ENCODE measurements around the gene SRGAP2.
"Not testable (repeated sequence)": the region's sequence is repeated elsewhere in the genome, so short reads cannot be mapped to it uniquely, and the experiment has no call there.

SRGAP2 gene

GRCh38 chr1:206225386-206225785, 22.0 kb downstream of the SRGAP2 start:
- not testable (repeated sequence) for H3K9me3 ChIP-seq (ENCODE audit: insufficient read depth, low read length, severe bottlenecking); H3K27me3 ChIP-seq (ENCODE audit: insufficient read depth, low read length, poor library complexity); DNase-seq; H4K20me1 ChIP-seq (ENCODE audit: insufficient read depth, low read length); H2AFZ ChIP-seq (ENCODE audit: low read depth, low read length); H3K36me3 ChIP-seq (ENCODE audit: insufficient read depth, low read length); H3K4me2 ChIP-seq (ENCODE audit: insufficient read depth, low read length); H3K27ac ChIP-seq (ENCODE audit: low read length); H3K4me1 ChIP-seq (ENCODE audit: insufficient read depth, low read length); H3K9ac ChIP-seq (ENCODE audit: low read depth, low read length); H3K4me3 ChIP-seq (ENCODE audit: low read depth in 1 of 2, low read length in 2 of 2); ATAC-seq (ENCODE audit: insufficient read depth, low read depth); H3K79me2 ChIP-seq (ENCODE audit: insufficient read depth, low read length)

- not testable (repeated sequence) for ATAC-seq (ENCODE audit: insufficient read depth, low read depth); H3K4me3 ChIP-seq (ENCODE audit: low read depth in 1 of 2, low read length in 2 of 2); DNase-seq
Measured at GRCh38 chr1:206226886-206227285, 23.5 kb downstream of the SRGAP2 start.

DNA sequence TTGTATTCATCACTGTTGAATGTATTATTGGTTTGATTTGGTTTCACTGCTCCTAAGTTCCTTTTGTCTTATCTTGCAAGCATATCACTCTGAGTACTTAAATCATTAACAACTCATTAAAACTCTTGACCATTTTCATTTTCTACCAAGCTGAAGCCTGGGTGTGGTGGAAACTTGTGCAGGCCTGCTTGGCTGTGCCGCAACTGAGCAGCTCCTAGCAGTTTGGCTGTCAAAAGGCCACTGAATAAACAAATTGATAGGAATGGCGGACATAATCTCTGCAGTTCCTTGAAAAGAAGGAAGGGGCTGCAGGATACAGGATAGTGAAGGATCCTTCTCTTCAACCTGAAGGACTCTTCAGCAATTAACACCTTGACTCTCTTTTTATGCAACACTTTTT, 25.9 kb downstream of the SRGAP2 start:
- H4K20me1 ChIP-seq (ENCODE audit: insufficient read depth, low read length) = not testable (repeated sequence)

More at GRCh38 chr1:206226886-206227285, 23.5 kb downstream of the SRGAP2 start:
- H2AFZ ChIP-seq (ENCODE audit: low read depth, low read length); H3K9me3 ChIP-seq (ENCODE audit: insufficient read depth, low read length, severe bottlenecking); H3K4me2 ChIP-seq (ENCODE audit: insufficient read depth, low read length); H3K4me1 ChIP-seq (ENCODE audit: insufficient read depth, low read length); H3K9ac ChIP-seq (ENCODE audit: low read depth, low read length); H3K36me3 ChIP-seq (ENCODE audit: insufficient read depth, low read length); H3K27ac ChIP-seq (ENCODE audit: low read length); H3K27me3 ChIP-seq (ENCODE audit: insufficient read depth, low read length, poor library complexity); H3K79me2 ChIP-seq (ENCODE audit: insufficient read depth, low read length); H4K20me1 ChIP-seq (ENCODE audit: insufficient read depth, low read length): not testable (repeated sequence)

DNA sequence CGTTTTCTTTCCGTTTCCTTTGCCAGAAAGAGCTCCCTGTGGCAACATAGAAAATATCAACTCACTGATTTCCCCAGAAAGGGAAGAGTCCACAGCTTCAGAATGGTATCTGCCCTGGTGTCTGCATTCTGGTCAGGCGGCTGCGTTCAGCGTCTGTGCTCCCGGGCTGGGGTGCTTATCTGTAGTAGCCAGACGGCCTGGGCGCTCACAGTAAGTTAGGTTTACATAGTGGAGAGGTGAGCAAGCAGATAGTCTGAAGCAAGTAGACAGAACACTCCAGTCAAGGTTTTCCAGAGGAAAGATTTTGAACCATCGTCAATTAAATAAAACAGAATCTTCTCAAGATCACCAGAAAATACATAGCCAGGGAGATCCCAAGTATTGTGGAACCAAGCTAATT, 28.6 kb downstream of the SRGAP2 start:
- H3K9ac ChIP-seq (ENCODE audit: low read depth, low read length); DNase-seq; H2AFZ ChIP-seq (ENCODE audit: low read depth, low read length); ATAC-seq (ENCODE audit: insufficient read depth, low read depth); H3K4me2 ChIP-seq (ENCODE audit: insufficient read depth, low read length); H3K4me3 ChIP-seq (ENCODE audit: low read depth in 1 of 2, low read length in 2 of 2); H3K79me2 ChIP-seq (ENCODE audit: insufficient read depth, low read length); H4K20me1 ChIP-seq (ENCODE audit: insufficient read depth, low read length); H3K4me1 ChIP-seq (ENCODE audit: insufficient read depth, low read length); H3K9me3 ChIP-seq (ENCODE audit: insufficient read depth, low read length, severe bottlenecking); H3K27me3 ChIP-seq (ENCODE audit: insufficient read depth, low read length, poor library complexity); H3K36me3 ChIP-seq (ENCODE audit: insufficient read depth, low read length); H3K27ac ChIP-seq (ENCODE audit: low read length): not testable (repeated sequence)

More for the DNA sequence above, 25.9 kb downstream of the SRGAP2 start:
- H3K36me3 ChIP-seq (ENCODE audit: insufficient read depth, low read length); H3K4me1 ChIP-seq (ENCODE audit: insufficient read depth, low read length); ATAC-seq (ENCODE audit: insufficient read depth, low read depth); H3K79me2 ChIP-seq (ENCODE audit: insufficient read depth, low read length); H2AFZ ChIP-seq (ENCODE audit: low read depth, low read length); H3K9ac ChIP-seq (ENCODE audit: low read depth, low read length); H3K4me2 ChIP-seq (ENCODE audit: insufficient read depth, low read length); H3K9me3 ChIP-seq (ENCODE audit: insufficient read depth, low read length, severe bottlenecking); DNase-seq; H3K27ac ChIP-seq (ENCODE audit: low read length); H3K4me3 ChIP-seq (ENCODE audit: low read depth in 1 of 2, low read length in 2 of 2); H3K27me3 ChIP-seq (ENCODE audit: insufficient read depth, low read length, poor library complexity): not testable (repeated sequence)

DNA sequence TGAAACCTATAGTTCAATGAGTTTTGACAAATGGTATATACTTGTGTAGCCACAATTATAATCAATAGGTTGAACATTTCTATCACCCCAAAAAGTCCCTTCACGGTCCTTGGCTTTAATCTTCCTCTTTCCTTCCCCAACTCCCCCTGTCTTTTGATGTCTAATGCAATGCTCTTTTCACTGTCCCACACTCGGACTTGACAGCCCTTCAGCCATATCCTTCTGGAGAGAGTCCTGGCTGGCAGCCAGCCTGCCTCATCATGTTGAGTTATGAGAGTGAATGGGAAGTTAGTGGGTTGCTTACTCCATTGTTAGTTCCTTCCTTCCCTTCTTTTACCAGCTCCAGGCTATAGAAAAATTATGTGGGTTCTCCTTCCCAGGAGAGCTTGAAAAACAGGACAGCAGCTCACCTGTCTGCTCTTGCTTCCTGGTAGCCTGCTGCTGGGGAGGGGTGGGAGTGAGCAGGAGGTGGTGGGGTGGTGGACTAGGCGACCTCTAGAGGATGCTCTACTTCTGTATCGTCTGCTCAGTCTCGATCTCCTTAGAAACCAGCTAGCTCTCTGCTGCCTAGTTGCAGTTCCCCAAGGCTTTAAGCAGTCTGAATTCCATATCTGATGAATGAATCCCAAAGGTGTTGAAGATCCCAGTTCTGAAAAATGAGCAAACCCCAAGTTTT, 29.8 kb downstream of the SRGAP2 start:
- not testable (repeated sequence) for DNase-seq; H4K20me1 ChIP-seq (ENCODE audit: insufficient read depth, low read length); H3K36me3 ChIP-seq (ENCODE audit: insufficient read depth, low read length); H3K79me2 ChIP-seq (ENCODE audit: insufficient read depth, low read length); H3K4me1 ChIP-seq (ENCODE audit: insufficient read depth, low read length); H3K9ac ChIP-seq (ENCODE audit: low read depth, low read length); H3K9me3 ChIP-seq (ENCODE audit: insufficient read depth, low read length, severe bottlenecking); H3K4me3 ChIP-seq (ENCODE audit: low read depth in 1 of 2, low read length in 2 of 2); ATAC-seq (ENCODE audit: insufficient read depth, low read depth); H3K27me3 ChIP-seq (ENCODE audit: insufficient read depth, low read length, poor library complexity); H3K4me2 ChIP-seq (ENCODE audit: insufficient read depth, low read length); H3K27ac ChIP-seq (ENCODE audit: low read length); H2AFZ ChIP-seq (ENCODE audit: low read depth, low read length)

DNA sequence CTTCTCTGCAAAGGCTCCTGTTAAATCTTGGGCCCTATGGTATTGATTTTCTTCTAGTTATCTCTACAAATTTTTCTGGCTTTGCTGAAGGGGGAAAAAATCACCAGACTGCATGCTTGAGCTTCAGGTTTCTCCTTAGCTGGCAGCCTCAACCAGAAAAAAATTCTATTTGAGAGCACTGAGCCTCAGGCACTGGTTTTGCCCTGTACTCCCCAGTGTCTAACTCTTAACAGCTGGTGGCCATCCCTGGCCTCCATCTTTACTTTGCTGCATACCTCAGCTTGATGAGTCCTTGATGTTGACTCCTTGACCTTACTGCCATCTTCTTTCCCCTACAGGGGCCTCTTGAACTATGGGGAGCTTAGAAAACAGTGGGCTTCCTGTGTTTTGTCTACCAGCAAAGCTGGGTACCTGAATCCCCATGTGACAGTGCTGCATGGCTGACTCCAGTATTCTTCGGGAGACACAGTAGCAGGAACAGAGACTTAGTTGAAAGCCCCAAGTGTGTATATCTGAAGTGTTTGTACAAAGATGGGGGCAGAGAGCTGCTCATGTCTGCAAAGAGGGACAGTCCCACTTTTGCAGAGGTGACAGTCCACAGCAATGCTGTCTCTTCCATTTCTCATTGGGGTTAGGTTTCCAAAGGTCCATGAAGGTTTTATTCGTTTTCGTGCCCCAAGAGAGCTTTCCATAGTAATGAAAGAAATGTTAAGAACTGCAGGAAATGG, 31.0 kb downstream of the SRGAP2 start:
- not testable (repeated sequence) for H3K4me3 ChIP-seq (ENCODE audit: low read depth in 1 of 2, low read length in 2 of 2); H3K4me1 ChIP-seq (ENCODE audit: insufficient read depth, low read length); H4K20me1 ChIP-seq (ENCODE audit: insufficient read depth, low read length); H3K36me3 ChIP-seq (ENCODE audit: insufficient read depth, low read length); H3K9me3 ChIP-seq (ENCODE audit: insufficient read depth, low read length, severe bottlenecking); H3K9ac ChIP-seq (ENCODE audit: low read depth, low read length); ATAC-seq (ENCODE audit: insufficient read depth, low read depth); H2AFZ ChIP-seq (ENCODE audit: low read depth, low read length); H3K79me2 ChIP-seq (ENCODE audit: insufficient read depth, low read length); H3K27me3 ChIP-seq (ENCODE audit: insufficient read depth, low read length, poor library complexity); H3K27ac ChIP-seq (ENCODE audit: low read length); H3K4me2 ChIP-seq (ENCODE audit: insufficient read depth, low read length); DNase-seq

DNA sequence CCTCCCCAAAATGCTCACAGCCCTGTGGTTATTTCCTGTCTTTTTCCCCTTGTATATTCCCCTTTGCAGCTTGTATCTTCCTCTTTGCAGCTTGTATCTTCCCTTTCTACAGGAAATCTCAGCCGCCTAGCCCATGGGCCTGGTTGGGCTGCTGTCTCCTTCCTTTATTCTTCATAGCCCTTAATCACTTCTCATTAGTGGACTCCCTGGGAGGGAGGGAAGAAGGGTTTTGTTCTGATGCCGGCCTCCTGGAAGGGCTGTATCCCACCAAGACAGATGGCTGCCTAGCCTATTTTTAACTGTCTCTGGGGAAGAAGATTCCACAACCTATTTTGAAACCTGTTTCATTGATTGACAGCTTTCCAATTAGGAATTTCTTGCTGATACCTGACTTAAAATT, 31.8 kb downstream of the SRGAP2 start:
- H3K79me2 ChIP-seq (ENCODE audit: insufficient read depth, low read length); H3K27me3 ChIP-seq (ENCODE audit: insufficient read depth, low read length, poor library complexity); H3K9ac ChIP-seq (ENCODE audit: low read depth, low read length); H4K20me1 ChIP-seq (ENCODE audit: insufficient read depth, low read length); DNase-seq; H3K9me3 ChIP-seq (ENCODE audit: insufficient read depth, low read length, severe bottlenecking); ATAC-seq (ENCODE audit: insufficient read depth, low read depth); H3K4me3 ChIP-seq (ENCODE audit: low read depth in 1 of 2, low read length in 2 of 2); H3K27ac ChIP-seq (ENCODE audit: low read length); H3K36me3 ChIP-seq (ENCODE audit: insufficient read depth, low read length); H3K4me2 ChIP-seq (ENCODE audit: insufficient read depth, low read length); H2AFZ ChIP-seq (ENCODE audit: low read depth, low read length); H3K4me1 ChIP-seq (ENCODE audit: insufficient read depth, low read length): not testable (repeated sequence)

- not testable (repeated sequence) for H3K4me3 ChIP-seq (ENCODE audit: low read depth in 1 of 2, low read length in 2 of 2); H4K20me1 ChIP-seq (ENCODE audit: insufficient read depth, low read length); H3K9me3 ChIP-seq (ENCODE audit: insufficient read depth, low read length, severe bottlenecking); H2AFZ ChIP-seq (ENCODE audit: low read depth, low read length); H3K36me3 ChIP-seq (ENCODE audit: insufficient read depth, low read length); H3K9ac ChIP-seq (ENCODE audit: low read depth, low read length); H3K27me3 ChIP-seq (ENCODE audit: insufficient read depth, low read length, poor library complexity); H3K4me1 ChIP-seq (ENCODE audit: insufficient read depth, low read length); H3K79me2 ChIP-seq (ENCODE audit: insufficient read depth, low read length); H3K27ac ChIP-seq (ENCODE audit: low read length); H3K4me2 ChIP-seq (ENCODE audit: insufficient read depth, low read length); DNase-seq; ATAC-seq (ENCODE audit: insufficient read depth, low read depth)
Measured at GRCh38 chr1:206240288-206240687, 36.9 kb downstream of the SRGAP2 start.
